ELR (cell line): ENCODE data around the gene ACTR8.
A peak's percentile ranks its signal among the peaks of the same experiment; 100 is the strongest.

ENCODE experiments used
- DNase-seq: peaks from one replicate; pipeline ENCODE4 v3.0.0-alpha.2; 2015; ENCODE audit warnings: low read depth

Gene ACTR8

DNA sequence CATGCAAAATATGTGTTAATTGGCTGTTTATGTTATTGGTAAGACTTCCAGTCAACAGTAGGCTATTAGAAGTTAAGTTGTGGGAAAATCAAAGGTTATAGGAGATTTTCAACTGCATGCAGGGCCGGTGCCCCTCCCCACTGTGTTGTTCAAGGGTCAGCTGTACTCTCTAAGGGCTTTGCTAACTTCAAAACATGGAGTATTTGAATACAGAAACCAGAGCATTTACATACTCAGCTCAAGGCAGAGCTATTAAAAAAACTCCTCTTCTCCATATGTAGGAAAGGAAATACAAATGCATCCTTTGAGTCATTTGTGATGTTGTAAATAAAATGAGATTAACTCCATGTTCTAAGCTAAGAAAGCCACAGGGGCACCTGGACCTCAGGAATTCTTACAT is 18.8 kb downstream of the ACTR8 start:
- DNase-seq = no peak

DNA sequence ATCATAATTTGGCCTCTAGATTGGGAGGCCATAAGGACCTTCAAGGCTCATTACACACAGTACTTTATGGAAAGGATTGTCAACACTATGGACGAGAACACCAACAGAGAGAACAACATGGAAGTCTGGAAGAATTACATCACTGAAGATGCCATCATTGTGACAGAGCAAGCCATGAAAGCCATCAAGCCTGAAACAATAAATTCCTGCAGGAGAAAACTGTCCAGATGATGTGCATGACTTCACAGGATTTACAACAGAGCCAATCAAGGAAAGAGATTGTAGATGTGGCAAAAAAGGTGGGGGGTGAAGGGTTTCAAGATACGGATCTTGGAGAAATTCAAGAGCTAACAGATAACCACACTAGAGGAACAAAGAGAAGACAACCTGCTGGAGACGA is 19.7 kb downstream of the ACTR8 start:
- no peak for DNase-seq

- no peak for DNase-seq
Measured at GRCh38 chr3:53860196-53860595, 21.8 kb downstream of the ACTR8 start.

DNA sequence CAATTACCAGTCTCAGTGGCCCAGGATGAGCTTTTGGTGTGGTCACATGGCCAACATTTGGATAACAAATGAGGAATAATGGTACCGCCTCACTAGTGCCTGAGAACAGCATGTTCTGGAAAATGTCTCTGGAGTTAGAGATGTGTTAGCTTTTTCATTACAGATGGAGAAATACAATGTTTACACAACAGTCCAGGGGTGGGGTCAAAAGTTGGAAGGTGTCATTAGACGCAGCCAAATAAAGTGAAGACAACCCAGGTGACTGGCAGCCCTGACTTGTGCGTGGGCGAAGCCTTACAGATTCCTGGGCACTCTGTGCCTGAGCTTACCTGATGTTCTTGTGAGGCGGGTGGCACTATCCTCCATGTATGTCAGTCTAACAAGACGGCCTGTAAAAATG is 22.8 kb downstream of the ACTR8 start:
- DNase-seq = no peak

DNA sequence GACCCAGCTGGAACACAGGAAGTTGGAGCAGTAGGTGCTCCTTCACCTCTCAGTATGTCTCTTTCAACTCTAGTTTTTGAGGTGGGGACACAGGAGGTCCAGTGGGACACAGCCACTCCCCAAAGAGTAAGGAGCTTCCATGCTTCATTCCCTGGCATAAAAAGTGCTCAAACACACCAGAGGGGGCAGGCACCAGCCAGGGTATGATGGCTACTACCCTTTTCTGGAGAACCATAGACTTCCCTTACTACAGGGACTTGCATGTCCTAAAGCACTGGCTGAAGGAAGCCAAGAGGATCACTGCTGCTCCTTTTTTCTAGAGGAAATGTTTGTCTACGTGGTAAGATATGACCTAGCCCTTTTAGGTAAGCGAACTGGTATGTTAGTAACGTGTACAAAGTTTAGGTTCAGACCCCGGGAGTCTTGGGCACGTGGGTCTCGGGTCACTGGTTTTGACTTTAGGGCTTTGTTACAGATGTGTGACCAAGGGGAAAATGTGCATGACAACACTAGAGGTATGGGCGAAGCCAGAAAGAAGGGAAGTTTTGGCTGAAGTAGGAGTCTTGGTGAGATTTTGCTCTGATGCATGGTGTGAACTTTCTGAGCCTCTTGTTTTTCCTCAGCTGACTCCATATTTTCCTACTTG is 23.7 kb downstream of the ACTR8 start:
- DNase-seq = no peak

DNA sequence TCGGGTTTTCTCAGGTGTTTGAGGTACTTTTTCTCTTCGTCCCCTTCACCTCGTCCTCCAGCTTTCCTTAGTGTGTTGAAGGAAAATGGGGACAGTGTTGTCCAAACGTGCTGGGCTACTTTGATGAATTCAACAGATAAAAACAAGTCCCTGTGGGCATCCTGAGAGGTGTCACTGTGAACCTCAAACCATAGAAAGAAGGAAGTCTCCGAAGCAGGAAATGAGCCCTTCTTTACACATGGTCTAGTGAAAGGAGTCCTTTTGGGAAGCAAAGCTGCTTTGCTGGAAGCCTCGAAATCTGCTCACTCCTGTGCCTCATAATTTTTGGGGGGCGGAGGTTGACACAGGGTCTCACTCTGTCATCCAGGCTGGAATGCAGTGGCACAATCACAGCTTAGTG is 25.0 kb downstream of the ACTR8 start:
- no peak for DNase-seq

DNA sequence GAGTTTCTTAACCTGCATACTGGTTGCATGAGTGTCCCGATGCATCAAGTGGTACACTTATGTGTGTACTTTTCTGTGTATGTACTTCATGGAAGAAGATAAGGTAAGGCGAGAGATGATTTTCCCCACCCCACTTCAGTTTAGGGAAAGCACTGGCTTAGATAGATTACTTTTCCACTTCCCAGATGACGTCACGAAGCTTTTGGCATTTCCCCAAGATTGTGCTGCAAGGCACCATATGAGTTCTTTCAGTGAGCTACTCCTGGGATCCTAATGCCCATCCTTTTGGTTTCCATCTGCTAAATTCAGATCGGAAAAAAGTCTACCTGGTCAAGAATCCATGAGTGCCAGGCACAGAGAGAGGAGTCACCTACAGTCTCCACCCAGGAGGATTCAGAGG is 31.1 kb downstream of the ACTR8 start:
- DNase-seq = peak; percentile 13

DNA sequence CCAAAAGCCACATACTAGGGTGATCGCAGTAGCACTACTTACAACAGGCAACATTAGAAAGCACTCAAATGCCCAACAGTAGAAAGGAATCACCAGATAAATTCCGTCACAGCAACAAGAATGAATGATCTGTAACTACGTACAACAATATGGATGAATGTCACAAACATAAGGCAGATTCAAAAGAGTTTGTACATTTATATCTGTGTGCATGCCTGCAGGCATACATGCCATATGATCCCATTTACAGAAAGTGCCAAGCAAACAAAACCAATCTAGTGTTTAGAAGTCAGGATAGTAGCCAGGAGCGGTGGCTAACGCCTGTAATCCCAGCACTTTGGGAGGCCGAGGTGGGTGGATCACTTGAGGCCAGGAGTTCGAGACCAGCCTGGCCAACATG is 32.0 kb downstream of the ACTR8 start:
- DNase-seq = no peak

- DNase-seq = no peak
Measured at GRCh38 chr3:53846851-53847155, 35.1 kb downstream of the ACTR8 start.

DNA sequence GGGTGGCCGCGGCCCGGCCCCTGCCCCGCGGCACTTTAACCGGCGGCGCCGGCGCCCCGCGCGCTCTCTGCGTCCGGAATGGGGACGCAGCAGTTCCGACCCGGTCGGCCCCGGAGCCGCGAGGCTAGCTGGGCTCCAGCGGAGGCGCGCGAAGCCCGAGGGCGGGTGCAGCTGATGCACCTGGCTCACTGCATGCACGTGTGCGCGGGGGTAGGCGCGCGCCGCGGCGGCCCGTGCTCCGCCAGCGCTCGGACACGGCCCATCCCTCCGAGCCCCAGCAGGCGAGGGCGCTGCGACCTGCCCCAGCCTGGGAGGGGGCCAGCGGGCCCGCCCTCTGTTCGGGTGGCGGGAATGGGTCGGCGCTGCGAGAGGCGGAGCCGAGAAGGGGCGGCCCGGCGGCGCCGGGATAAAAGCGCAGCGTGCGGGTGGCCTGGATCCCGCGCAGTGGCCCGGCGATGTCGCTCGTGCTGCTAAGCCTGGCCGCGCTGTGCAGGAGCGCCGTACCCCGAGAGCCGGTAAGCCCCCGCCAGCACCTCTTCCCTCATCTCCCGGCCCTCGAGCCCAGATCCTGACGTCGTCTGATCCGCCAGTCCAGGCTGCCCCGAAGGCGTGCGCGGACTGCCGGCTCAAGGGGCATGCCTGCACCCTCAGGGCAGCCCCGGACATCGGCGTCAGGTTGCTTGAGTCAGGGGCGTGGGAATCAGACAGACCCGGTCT is 35.7 kb downstream of the ACTR8 start, which contains the start of the genes CHDH and IL17RB:
CHDH (minus strand) TSS at position 286 of the 717 bp plus-strand sequence. CDS start 22,411 bp downstream, outside the sequence.
IL17RB (plus strand) TSS at position 435 of the 717 bp plus-strand sequence; CDS start at position 456, 21 bp downstream.
- no peak for DNase-seq

DNA sequence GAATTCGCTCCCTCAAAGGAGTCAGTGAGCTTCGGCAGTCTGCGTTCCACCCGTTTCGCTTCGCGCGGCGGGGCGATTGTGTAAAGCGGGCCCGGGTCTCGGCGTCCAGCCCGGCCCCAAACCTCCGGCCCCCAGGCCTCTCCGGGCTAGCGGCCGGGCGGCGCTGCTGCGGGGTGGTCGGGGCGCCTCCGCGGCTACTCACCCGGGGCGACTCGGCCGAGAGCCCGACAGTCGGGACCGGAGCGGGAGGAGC is 36.1 kb downstream of the ACTR8 start:
- no peak for DNase-seq

DNA sequence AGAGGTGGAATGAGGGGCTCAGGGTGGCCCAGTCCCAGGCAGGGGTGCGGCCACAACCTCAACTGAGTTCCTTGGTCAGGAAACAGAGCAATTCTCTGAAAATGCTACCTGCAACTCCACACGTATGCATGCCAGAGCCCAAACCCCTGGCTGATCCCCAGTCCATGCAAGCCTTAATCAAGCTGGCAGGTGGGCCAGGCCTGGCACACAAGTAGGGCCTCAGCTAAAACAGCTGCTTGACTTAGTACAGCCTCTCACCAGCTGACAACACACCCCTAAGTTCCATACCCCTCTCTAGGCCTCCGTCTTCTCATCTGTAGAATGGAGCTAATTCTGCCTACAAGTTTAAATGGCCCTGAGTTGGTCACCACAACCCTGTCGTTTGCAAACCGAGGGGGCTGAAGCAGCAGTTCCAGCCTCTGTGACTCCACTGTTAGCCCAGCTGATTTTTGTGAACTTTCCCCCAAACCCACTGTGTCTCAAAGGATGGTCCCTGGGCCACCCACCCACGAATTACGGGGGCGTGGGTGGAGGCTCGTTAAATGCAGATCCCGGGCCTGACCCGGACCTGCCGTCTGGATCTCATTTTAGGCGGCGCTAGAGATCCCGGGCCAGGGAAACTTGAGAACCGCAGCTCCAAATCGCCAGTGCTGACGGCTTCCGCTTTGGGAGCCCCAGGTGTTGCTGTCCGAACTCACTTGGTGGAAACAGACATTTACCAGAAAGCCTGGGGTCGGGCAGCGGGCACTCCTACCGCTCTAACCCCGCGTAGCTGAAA is 36.7 kb downstream of the ACTR8 start:
- DNase-seq = peak; percentile 13

- no peak for DNase-seq
Measured at GRCh38 chr3:53844262-53845102, 37.5 kb downstream of the ACTR8 start.

GRCh38 chr3:53843195-53844177 is 38.5 kb downstream of the ACTR8 start:
- no peak for DNase-seq

- peak; percentile 13 for DNase-seq
Measured at GRCh38 chr3:53842436-53843194, 39.3 kb downstream of the ACTR8 start.

DNA sequence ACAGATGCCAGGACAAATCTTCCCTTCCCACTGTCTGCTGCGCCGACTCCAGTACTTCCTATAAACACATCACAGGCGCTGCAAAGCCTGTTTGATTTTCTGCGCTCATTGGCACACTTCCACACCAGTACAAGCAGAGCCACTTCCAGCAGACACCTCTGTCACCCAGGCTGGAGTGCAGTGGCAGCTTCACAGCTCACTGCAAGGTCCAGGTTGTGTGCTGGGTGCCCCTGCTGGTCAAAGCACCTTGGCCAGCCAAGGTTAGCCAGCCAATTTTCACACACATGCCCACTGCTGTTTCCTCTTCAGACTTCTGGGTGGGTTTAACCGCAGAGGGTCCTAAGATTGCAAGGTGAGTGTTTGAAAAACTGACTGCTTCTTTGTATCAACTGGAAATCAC is 40.7 kb downstream of the ACTR8 start:
- DNase-seq = no peak

DNA sequence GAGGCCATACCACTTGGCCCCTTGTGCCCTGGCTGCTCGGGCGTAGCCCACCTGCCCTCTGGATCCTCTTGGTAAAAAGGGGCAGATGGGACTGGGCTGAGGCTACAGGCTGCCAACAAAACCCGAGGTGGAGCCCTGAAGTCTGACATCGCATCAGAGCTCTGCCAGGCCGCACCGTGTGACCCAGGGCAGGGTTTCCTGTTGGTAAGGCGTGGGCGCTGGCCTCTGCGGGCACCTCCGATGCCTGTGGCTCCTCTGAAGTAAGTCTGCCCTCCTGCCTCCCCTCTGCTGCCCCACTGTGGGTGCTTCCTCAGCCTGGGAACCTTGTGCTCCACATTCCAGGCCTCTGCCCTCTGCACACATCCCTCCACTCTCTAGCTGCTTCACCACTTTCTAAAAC is 44.6 kb downstream of the ACTR8 start:
- no peak for DNase-seq

DNA sequence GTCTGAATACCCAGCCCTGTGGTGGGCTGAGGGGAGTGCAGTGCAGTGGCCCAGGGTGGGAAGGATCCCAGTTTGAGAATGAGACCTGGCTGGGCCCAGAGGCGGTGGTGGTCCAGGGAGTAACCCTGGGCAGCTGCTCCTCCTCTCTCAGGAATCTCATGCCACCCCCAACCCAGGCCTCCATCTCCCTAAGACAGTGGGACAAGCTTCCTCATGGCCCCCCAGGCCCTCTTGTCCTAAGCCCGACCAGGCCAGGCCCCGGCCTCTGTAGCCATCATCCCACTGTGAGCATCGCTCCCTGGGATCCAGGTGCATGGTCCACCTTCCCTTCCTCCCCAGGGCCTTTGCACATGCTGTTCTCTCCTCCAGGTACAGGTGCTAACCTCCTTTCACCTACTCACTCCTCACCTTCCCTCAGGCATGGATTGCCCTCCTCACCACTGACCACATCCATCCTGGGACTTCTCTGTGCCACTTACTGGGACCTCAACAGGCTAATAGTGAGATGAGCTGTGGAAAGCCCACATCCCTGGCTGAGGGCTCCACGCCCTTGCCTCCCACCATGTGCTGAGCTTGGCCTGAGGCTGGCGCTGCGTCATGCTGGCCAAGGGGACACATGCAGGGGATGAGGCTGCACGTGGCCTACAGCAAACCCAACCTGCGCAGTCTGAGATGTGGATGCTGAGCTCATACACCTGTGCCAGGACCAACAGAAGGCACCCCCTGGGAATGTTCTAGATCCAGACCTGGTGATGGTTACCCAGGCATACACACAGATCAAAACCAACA is 45.7 kb downstream of the ACTR8 start:
- DNase-seq = no peak

DNA sequence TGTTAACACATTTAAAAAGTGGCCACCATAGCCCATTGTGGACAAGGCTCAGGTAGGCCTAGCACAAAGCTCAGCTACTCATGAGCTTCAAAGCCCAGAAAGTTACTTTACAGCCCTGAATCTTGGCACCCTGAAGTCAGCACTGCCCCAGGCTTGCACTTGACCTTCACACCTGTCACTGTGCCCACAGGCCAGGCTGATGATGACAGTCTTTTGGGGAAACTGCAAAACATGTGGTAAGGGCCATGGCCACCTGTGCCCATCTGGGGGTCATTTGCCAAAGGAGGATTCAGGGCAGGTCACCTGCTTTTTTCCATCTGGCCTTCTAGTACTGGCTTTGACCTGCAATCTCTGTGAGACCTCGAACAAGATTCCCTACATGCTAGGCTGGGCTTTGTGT is 46.7 kb downstream of the ACTR8 start:
- DNase-seq = no peak
